ENCODE data around the gene MCF2L. TPM values are rescaled to one million over a fixed set of nuclear protein-coding genes. Genes with fewer than 3 reads are reported as not detected.

Gene MCF2L
- total and polyA plus RNA-seq, 12 donors = 29.6 to 99.8 (median 45.3) TPM

GRCh38 chr13:113022745-113023574, 53.9 kb downstream of the MCF2L start:
- intact Hi-C loops (cut with DNase I) = loop anchor here in 1 of 10 donors (1.0 kb wide), 1 partner anchor 64 kb away; no protein-coding TSS in a partner anchor
- Histone ChIP-seq H3K4me3 (peak overlapping the region in 2 of 10 donors; percentile 5 to 10), H3K27ac (peak overlapping the region; percentile 8 to 78 (median 47)), H3K9me3 (no peaks in the 10 kb centered on the region), H3K4me1 (peaks cover 3 to 39% (median 18%) of the 10 kb centered on the region in 9 donors), H3K36me3 (peaks cover 0 to 42% (median 0%) of the 10 kb centered on the region in 9 donors), H3K27me3 (no peaks in the 10 kb centered on the region)
- WGBS, 2 donors = 39 to 47% methylated on average over 39 of the region's 39 CpGs
- TF ChIP-seq CTCF (IDR thresholded peaks at IDR 0.05) = no peak
- peak; percentile 31 to 84 (median 76) for ATAC-seq
- peak; percentile 44 to 54 for DNase-seq

- Histone ChIP-seq H3K27ac (peak overlapping the region in 6 of 10 donors; percentile 12 to 78 (median 56)), H3K4me1 (peaks cover 3 to 39% (median 18%) of the 10 kb centered on the region in 9 donors), H3K4me3 (no peak overlapping the region), H3K27me3 (no peaks in the 10 kb centered on the region), H3K9me3 (no peaks in the 10 kb centered on the region), H3K36me3 (peaks cover 0 to 33% (median 0%) of the 10 kb centered on the region in 9 donors)
- ATAC-seq (no peak), DNase-seq (peak in 1 of 2 donors; percentile 9)
- 82 to 87% methylated on average over 16 of the region's 16 CpGs for WGBS, 2 donors
- intact Hi-C loops (cut with DNase I) = loop anchor here in 1 of 10 donors (1.0 kb wide), 1 partner anchor 65 kb away; no protein-coding TSS in a partner anchor
- no peak for TF ChIP-seq CTCF (IDR thresholded peaks at IDR 0.05)
These were observed 54.8 kb downstream of the MCF2L start for GRCh38 chr13:113023694-113024430.

- ATAC-seq (no peak), DNase-seq (peak in 1 of 2 donors; percentile 6)
- H3K4me1 ChIP-seq = peaks cover 3 to 40% (median 18%) of the 10 kb centered on the region in 9 donors
- no peaks in the 10 kb centered on the region for H3K9me3 ChIP-seq
- WGBS, 2 donors = 87 to 91% methylated on average over 13 of the region's 13 CpGs
- no peak overlapping the region for H3K4me3 ChIP-seq
- no peaks in the 10 kb centered on the region for H3K27me3 ChIP-seq
- intact Hi-C loops (cut with DNase I) = no loop called here
- no peak overlapping the region for H3K27ac ChIP-seq
- no peak for TF ChIP-seq CTCF (IDR thresholded peaks at IDR 0.05)
- H3K36me3 ChIP-seq = peaks cover 0 to 27% (median 0%) of the 10 kb centered on the region in 9 donors
These were observed 55.5 kb downstream of the MCF2L start for GRCh38 chr13:113024466-113024865.

GRCh38 chr13:113026391-113026910, 57.4 kb downstream of the MCF2L start:
- Histone ChIP-seq H3K36me3 (peaks cover 0 to 19% (median 0%) of the 10 kb centered on the region in 9 donors), H3K9me3 (no peaks in the 10 kb centered on the region), H3K27ac (no peak overlapping the region), H3K4me3 (no peak overlapping the region), H3K27me3 (peaks cover 0 to 4% (median 0%) of the 10 kb centered on the region in 7 donors), H3K4me1 (peaks cover 3 to 37% (median 17%) of the 10 kb centered on the region in 9 donors)
- no peak for TF ChIP-seq CTCF (IDR thresholded peaks at IDR 0.05)
- 89 to 90% methylated on average over 21 of the region's 21 CpGs for WGBS, 2 donors
- ATAC-seq (no peak), DNase-seq (peak in 1 of 2 donors; percentile 11)
- intact Hi-C loops (cut with DNase I) = loop anchor here in 4 of 10 donors (2.0 to 5.0 kb wide), 3 partner anchors 79 to 84 kb away; no protein-coding TSS in a partner anchor
